ENCODE data around the gene CX3CL1.
"Not testable (repeated sequence)": the region's sequence is repeated elsewhere in the genome, so short reads cannot be mapped to it uniquely, and the experiment has no call there.

Gene CX3CL1

GRCh38 chr16:57391300-57391699, 19.0 kb downstream of the CX3CL1 start:
- Histone ChIP-seq H3K27me3 (ENCODE audit: control insufficient read depth, insufficient read depth, low read length) (no peaks in the 10 kb centered on the region), H3K4me3 (ENCODE audit: low read length) (no peak overlapping the region), H3K27ac (ENCODE audit: low read length) (no peak overlapping the region), H3K9me3 (ENCODE audit: control insufficient read depth, insufficient read depth, low read length) (no peaks in the 10 kb centered on the region), H3K36me3 (ENCODE audit: control insufficient read depth, insufficient read depth, low read length) (no peaks in the 10 kb centered on the region), H3K4me1 (ENCODE audit: control insufficient read depth, insufficient read depth, low read length) (no peaks in the 10 kb centered on the region)
- no CpG with 5 or more reads among the region's 4 CpGs for WGBS (ENCODE audit: insufficient coverage, insufficient read length)
- DNase-seq (ENCODE audit: low read depth, low spot score) = no peak

GRCh38 chr16:57391708-57392107, 19.4 kb downstream of the CX3CL1 start:
- Histone ChIP-seq H3K4me1 (ENCODE audit: control insufficient read depth, insufficient read depth, low read length) (no peaks in the 10 kb centered on the region), H3K27me3 (ENCODE audit: control insufficient read depth, insufficient read depth, low read length) (no peaks in the 10 kb centered on the region), H3K27ac (ENCODE audit: low read length) (no peak overlapping the region), H3K9me3 (ENCODE audit: control insufficient read depth, insufficient read depth, low read length) (no peaks in the 10 kb centered on the region), H3K4me3 (ENCODE audit: low read length) (no peak overlapping the region), H3K36me3 (ENCODE audit: control insufficient read depth, insufficient read depth, low read length) (no peaks in the 10 kb centered on the region)
- no CpG with 5 or more reads among the region's 5 CpGs for WGBS (ENCODE audit: insufficient coverage, insufficient read length)
- no peak for DNase-seq (ENCODE audit: low read depth, low spot score)

DNA sequence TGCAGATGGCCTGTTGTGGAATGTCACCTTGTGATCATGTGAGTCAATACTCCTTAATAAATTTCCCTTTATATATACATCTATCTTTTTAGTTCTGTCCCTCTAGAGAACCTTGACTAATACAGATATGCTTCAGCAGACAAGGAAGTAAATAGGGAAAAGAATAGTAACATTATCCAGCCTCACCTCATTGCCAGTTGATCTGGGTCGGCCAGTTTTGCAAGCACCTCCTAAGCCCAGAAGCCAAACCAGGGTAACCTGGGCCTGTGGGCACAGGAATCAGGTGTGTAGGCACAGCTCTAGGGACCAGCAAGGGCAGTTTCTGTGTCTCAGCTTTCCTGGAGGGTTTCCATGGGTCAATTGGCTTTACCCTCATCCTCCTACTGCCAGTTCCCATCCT, 20.4 kb downstream of the CX3CL1 start:
- H3K27ac ChIP-seq (ENCODE audit: low read length) = no peak overlapping the region
- H3K36me3 ChIP-seq (ENCODE audit: control insufficient read depth, insufficient read depth, low read length) = no peaks in the 10 kb centered on the region
- no peaks in the 10 kb centered on the region for H3K4me1 ChIP-seq (ENCODE audit: control insufficient read depth, insufficient read depth, low read length)
- H3K4me3 ChIP-seq (ENCODE audit: low read length) = no peak overlapping the region
- WGBS (ENCODE audit: insufficient coverage, insufficient read length) = no CpG with 5 or more reads among the region's 1 CpG
- no peaks in the 10 kb centered on the region for H3K9me3 ChIP-seq (ENCODE audit: control insufficient read depth, insufficient read depth, low read length)
- no peak for DNase-seq (ENCODE audit: low read depth, low spot score)
- no peaks in the 10 kb centered on the region for H3K27me3 ChIP-seq (ENCODE audit: control insufficient read depth, insufficient read depth, low read length)

DNA sequence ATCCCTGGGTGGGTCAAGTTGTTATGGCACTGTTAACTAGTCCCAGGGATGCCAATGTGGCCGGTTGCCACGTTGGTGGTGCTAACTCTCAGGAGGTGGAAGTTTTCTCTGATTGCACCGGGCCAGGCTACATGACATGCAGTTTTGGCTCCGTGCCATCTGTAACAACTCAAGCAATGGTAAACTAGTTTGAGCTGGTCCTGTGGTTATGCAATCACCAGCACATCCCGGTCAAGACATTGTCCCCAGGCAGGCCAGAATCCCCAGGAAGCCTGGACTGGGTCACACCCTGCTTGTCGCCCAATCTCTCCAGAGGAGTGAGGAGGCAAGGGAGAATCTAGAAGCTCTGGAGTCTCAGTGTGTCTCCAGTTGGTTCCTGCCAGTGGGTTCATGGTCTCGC, 22.2 kb downstream of the CX3CL1 start:
- Histone ChIP-seq H3K27me3 (ENCODE audit: control insufficient read depth, insufficient read depth, low read length) (no peaks in the 10 kb centered on the region), H3K27ac (ENCODE audit: low read length) (no peak overlapping the region), H3K9me3 (ENCODE audit: control insufficient read depth, insufficient read depth, low read length) (no peaks in the 10 kb centered on the region), H3K36me3 (ENCODE audit: control insufficient read depth, insufficient read depth, low read length) (no peaks in the 10 kb centered on the region), H3K4me3 (ENCODE audit: low read length) (no peak overlapping the region), H3K4me1 (ENCODE audit: control insufficient read depth, insufficient read depth, low read length) (no peaks in the 10 kb centered on the region)
- DNase-seq (ENCODE audit: low read depth, low spot score) = no peak
- no CpG with 5 or more reads among the region's 7 CpGs for WGBS (ENCODE audit: insufficient coverage, insufficient read length)

- H3K27ac ChIP-seq (ENCODE audit: low read length) = no peak overlapping the region
- no CpG with 5 or more reads among the region's 5 CpGs for WGBS (ENCODE audit: insufficient coverage, insufficient read length)
- H3K9me3 ChIP-seq (ENCODE audit: control insufficient read depth, insufficient read depth, low read length) = no peaks in the 10 kb centered on the region
- H3K4me1 ChIP-seq (ENCODE audit: control insufficient read depth, insufficient read depth, low read length) = no peaks in the 10 kb centered on the region
- no peaks in the 10 kb centered on the region for H3K36me3 ChIP-seq (ENCODE audit: control insufficient read depth, insufficient read depth, low read length)
- DNase-seq (ENCODE audit: low read depth, low spot score) = no peak
- no peaks in the 10 kb centered on the region for H3K27me3 ChIP-seq (ENCODE audit: control insufficient read depth, insufficient read depth, low read length)
- no peak overlapping the region for H3K4me3 ChIP-seq (ENCODE audit: low read length)
Measured at GRCh38 chr16:57395026-57395425, 22.7 kb downstream of the CX3CL1 start.

DNA sequence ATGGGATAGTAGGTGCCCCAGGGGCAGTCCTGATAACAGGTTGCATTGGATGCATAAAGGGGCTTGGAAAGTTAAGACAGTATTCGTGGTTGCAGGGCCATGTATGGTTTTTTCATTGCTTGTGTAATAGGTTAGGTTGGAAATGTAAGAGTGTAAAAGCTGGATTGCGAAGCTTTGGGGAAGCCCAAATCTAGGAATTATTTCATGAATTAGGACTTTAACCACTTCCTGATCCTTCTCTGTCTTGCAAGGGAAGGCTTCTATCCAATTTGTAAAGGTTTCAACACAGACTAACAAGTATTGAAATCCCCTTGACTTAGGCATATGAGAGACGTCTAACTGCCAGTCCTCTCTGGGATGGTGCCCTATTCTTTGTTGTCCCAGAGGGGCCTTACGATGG, 24.5 kb downstream of the CX3CL1 start:
- no peak overlapping the region for H3K27ac ChIP-seq (ENCODE audit: low read length)
- no peaks in the 10 kb centered on the region for H3K27me3 ChIP-seq (ENCODE audit: control insufficient read depth, insufficient read depth, low read length)
- H3K9me3 ChIP-seq (ENCODE audit: control insufficient read depth, insufficient read depth, low read length) = no peaks in the 10 kb centered on the region
- H3K4me3 ChIP-seq (ENCODE audit: low read length) = no peak overlapping the region
- no peaks in the 10 kb centered on the region for H3K4me1 ChIP-seq (ENCODE audit: control insufficient read depth, insufficient read depth, low read length)
- no peaks in the 10 kb centered on the region for H3K36me3 ChIP-seq (ENCODE audit: control insufficient read depth, insufficient read depth, low read length)
- WGBS (ENCODE audit: insufficient coverage, insufficient read length) = no CpG with 5 or more reads among the region's 4 CpGs
- no peak for DNase-seq (ENCODE audit: low read depth, low spot score)

GRCh38 chr16:57397493-57397892, 25.2 kb downstream of the CX3CL1 start:
- WGBS (ENCODE audit: insufficient coverage, insufficient read length) = no CpG with 5 or more reads among the region's 4 CpGs
- not testable (repeated sequence) for H3K4me1 ChIP-seq (ENCODE audit: control insufficient read depth, insufficient read depth, low read length); H3K4me3 ChIP-seq (ENCODE audit: low read length); H3K27ac ChIP-seq (ENCODE audit: low read length); H3K27me3 ChIP-seq (ENCODE audit: control insufficient read depth, insufficient read depth, low read length); DNase-seq (ENCODE audit: low read depth, low spot score); H3K9me3 ChIP-seq (ENCODE audit: control insufficient read depth, insufficient read depth, low read length); H3K36me3 ChIP-seq (ENCODE audit: control insufficient read depth, insufficient read depth, low read length)

GRCh38 chr16:57401943-57402640, 29.8 kb downstream of the CX3CL1 start:
- no CpG with 5 or more reads among the region's 7 CpGs for WGBS (ENCODE audit: insufficient coverage, insufficient read length)
- no peaks in the 10 kb centered on the region for H3K4me1 ChIP-seq (ENCODE audit: control insufficient read depth, insufficient read depth, low read length)
- H3K4me3 ChIP-seq (ENCODE audit: low read length) = no peak overlapping the region
- H3K9me3 ChIP-seq (ENCODE audit: control insufficient read depth, insufficient read depth, low read length) = no peaks in the 10 kb centered on the region
- no peaks in the 10 kb centered on the region for H3K27me3 ChIP-seq (ENCODE audit: control insufficient read depth, insufficient read depth, low read length)
- no peaks in the 10 kb centered on the region; the same call in 1 of the 2 replicates for H3K36me3 ChIP-seq (ENCODE audit: control insufficient read depth, insufficient read depth, low read length)
- H3K27ac ChIP-seq (ENCODE audit: low read length) = no peak overlapping the region
- DNase-seq (ENCODE audit: low read depth, low spot score) = no peak

- Histone ChIP-seq H3K27ac (ENCODE audit: low read length) (no peak within 1 kb of the TSS), H3K36me3 (ENCODE audit: control insufficient read depth, insufficient read depth, low read length) (no peaks in the 10 kb centered on the region; the same call in 1 of the 2 replicates), H3K4me3 (ENCODE audit: low read length) (no peak within 1 kb of the TSS), H3K27me3 (ENCODE audit: control insufficient read depth, insufficient read depth, low read length) (no peaks in the 10 kb centered on the region), H3K4me1 (ENCODE audit: control insufficient read depth, insufficient read depth, low read length) (no peaks in the 10 kb centered on the region), H3K9me3 (ENCODE audit: control insufficient read depth, insufficient read depth, low read length) (no peaks in the 10 kb centered on the region)
- WGBS (ENCODE audit: insufficient coverage, insufficient read length) = no CpG with 5 or more reads among the region's 17 CpGs
- DNase-seq (ENCODE audit: low read depth, low spot score) = no peak
Measured at GRCh38 chr16:57403965-57404817, 31.9 kb downstream of the CX3CL1 start, which contains the start of gene CCL17. CCL17 (plus strand) TSS chr16:57404767; CDS start chr16:57413933, 9,166 bp downstream.

- H3K27ac ChIP-seq (ENCODE audit: low read length) = no peak overlapping the region
- no peaks in the 10 kb centered on the region; the same call in 1 of the 2 replicates for H3K36me3 ChIP-seq (ENCODE audit: control insufficient read depth, insufficient read depth, low read length)
- no CpG with 5 or more reads among the region's 3 CpGs for WGBS (ENCODE audit: insufficient coverage, insufficient read length)
- DNase-seq (ENCODE audit: low read depth, low spot score) = no peak
- H3K4me3 ChIP-seq (ENCODE audit: low read length) = no peak overlapping the region
- 0 out of 2 replicates have a peak, but pooled peaks cover 1% of the 10 kb centered on the region for H3K4me1 ChIP-seq (ENCODE audit: control insufficient read depth, insufficient read depth, low read length)
- no peaks in the 10 kb centered on the region for H3K27me3 ChIP-seq (ENCODE audit: control insufficient read depth, insufficient read depth, low read length)
- H3K9me3 ChIP-seq (ENCODE audit: control insufficient read depth, insufficient read depth, low read length) = no peaks in the 10 kb centered on the region
Measured at GRCh38 chr16:57405097-57405496, 32.8 kb downstream of the CX3CL1 start.

Measured in iPS DF 6.9 (cell line).